ENCODE measurements around the gene PA2G4.
"Not testable (repeated sequence)": the region's sequence is repeated elsewhere in the genome, so short reads cannot be mapped to it uniquely, and the experiment has no call there.

DNA sequence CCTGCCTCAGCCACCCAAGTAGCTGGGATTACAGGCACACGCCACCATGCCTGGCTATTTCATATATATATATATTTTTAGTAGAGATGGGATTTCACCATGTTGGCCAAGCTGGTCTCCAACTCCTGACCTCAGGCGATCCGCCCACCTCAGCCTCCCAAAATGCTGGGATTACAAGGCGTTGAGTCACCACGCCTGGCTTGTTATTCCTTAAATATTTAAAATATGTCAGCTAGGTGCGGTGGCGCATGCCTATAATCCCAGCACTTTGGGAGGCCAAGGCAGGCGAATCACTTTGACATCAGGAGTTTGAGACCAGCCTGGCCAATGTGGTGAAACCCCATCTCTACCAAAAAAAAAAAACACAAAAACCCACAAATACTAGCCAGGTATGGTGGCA lies 44.4 kb upstream of the PA2G4 start:
- TF ChIP-seq, protein P1, sequence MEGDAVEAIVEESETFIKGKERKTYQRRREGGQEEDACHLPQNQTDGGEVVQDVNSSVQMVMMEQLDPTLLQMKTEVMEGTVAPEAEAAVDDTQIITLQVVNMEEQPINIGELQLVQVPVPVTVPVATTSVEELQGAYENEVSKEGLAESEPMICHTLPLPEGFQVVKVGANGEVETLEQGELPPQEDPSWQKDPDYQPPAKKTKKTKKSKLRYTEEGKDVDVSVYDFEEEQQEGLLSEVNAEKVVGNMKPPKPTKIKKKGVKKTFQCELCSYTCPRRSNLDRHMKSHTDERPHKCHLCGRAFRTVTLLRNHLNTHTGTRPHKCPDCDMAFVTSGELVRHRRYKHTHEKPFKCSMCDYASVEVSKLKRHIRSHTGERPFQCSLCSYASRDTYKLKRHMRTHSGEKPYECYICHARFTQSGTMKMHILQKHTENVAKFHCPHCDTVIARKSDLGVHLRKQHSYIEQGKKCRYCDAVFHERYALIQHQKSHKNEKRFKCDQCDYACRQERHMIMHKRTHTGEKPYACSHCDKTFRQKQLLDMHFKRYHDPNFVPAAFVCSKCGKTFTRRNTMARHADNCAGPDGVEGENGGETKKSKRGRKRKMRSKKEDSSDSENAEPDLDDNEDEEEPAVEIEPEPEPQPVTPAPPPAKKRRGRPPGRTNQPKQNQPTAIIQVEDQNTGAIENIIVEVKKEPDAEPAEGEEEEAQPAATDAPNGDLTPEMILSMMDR (conservative IDR thresholded peaks at IDR 0.05; ENCODE audit: low read depth, low read length): not testable (repeated sequence)
- TF ChIP-seq RCOR1 (IDR thresholded peaks at IDR 0.05; ENCODE audit: insufficient replicate concordance, low read length); FOS (IDR thresholded peaks at IDR 0.05; ENCODE audit: low read depth, low read length); NFE2L2 (IDR thresholded peaks at IDR 0.05; ENCODE audit: low read depth, low read length); BHLHE40 (IDR thresholded peaks at IDR 0.05; ENCODE audit: low read depth, low read length): not testable (repeated sequence)
- TF ChIP-seq, protein P2, sequence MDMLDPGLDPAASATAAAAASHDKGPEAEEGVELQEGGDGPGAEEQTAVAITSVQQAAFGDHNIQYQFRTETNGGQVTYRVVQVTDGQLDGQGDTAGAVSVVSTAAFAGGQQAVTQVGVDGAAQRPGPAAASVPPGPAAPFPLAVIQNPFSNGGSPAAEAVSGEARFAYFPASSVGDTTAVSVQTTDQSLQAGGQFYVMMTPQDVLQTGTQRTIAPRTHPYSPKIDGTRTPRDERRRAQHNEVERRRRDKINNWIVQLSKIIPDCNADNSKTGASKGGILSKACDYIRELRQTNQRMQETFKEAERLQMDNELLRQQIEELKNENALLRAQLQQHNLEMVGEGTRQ (IDR thresholded peaks at IDR 0.05; ENCODE audit: low read depth, low read length): not testable (repeated sequence)
